HepG2 (cell line): ENCODE measurements around the gene KLHL11. TPM values are rescaled to one million over a fixed set of nuclear protein-coding genes. Genes with fewer than 3 reads are reported as not detected.
A peak's percentile ranks its signal among the peaks of the same experiment; 100 is the strongest.

ENCODE experiments used
- ATAC-seq: fragments of 200-7000 bp; cut with Tn5 transposase; 3 replicates; pipeline ENCODE4 v1.9.1; 2020; ENCODE audit warnings: mild to moderate bottlenecking, moderate library complexity
- BruUV-seq: library from RNA; stranded (reverse); fragments of 400-500 nt; replicated peaks from 2 replicates; lab custom pipeline; 2021; lab: Mats Ljungman, UMichigan
- CTCF ChIA-PET: fragments of 300-600 bp; formaldehyde crosslinking; extraction: SDS; loops from one replicate; lab custom pipeline; 2021; ENCODE audit warnings: low total read pairs, inconsistent platforms, low intra/inter-chr PET ratio; lab: Yijun Ruan, JAX
- POLR2A ChIA-PET: fragments of 350-600 bp; sonication (Branson Sonifier 250); formaldehyde crosslinking; loops from one replicate; lab custom pipeline; 2020; ENCODE audit warnings: antibody characterized with exemption, inconsistent platforms; lab: Yijun Ruan, JAX
- DNase-seq: peaks from one replicate; pipeline ENCODE4 v3.0.0-alpha.2; 2015; ENCODE audit warnings: low spot score
- FAIRE-seq: peaks from 3 replicates; lab custom pipeline; 2011; peaks lifted over from hg19 to GRCh38; lab: Jason Lieb, UNC
- H2AFZ ChIP-seq: one replicate; pipeline ENCODE4 v1.6.1; 2011; ENCODE audit warnings: low read length, inconsistent platforms
- H3K27ac ChIP-seq: fragments of 300-600 bp; 3 replicates; pipeline ENCODE4 v1.8.0; 2011; ENCODE audit warnings: mixed run types, mild to moderate bottlenecking, mixed read lengths, low read length, inconsistent platforms; ENCODE audit not compliant: insufficient read depth; ENCODE audit errors: extremely low read length
- H3K27me3 ChIP-seq, 2 experiments: fragments of 200-600 bp in 1 of 2; 2 replicates in 1 of 2; 3 replicates in 1 of 2; pipeline versions ENCODE4 v1.6.0 to v1.8.0; 2011; ENCODE audit warnings: low read length in 2 of 2, mild to moderate bottlenecking in 2 of 2, moderate library complexity in 2 of 2, inconsistent platforms in 1 of 2; ENCODE audit not compliant: insufficient read depth in 2 of 2, control insufficient read depth in 1 of 2
- H3K36me3 ChIP-seq, 2 experiments: fragments of 200-600 bp in 1 of 2; replicated peaks in 1 of 2; 2 replicates in 1 of 2; 3 replicates in 1 of 2; pipeline versions ENCODE4 v1.5.1 to v1.8.0; 2011; ENCODE audit warnings: low read length in 2 of 2, inconsistent platforms in 1 of 2; ENCODE audit not compliant: insufficient read depth in 2 of 2, control insufficient read depth in 1 of 2
- H3K4me1 ChIP-seq: 2 replicates; pipeline ENCODE4 v1.5.1; 2012; ENCODE audit warnings: low read length, inconsistent platforms; ENCODE audit not compliant: insufficient read depth
- H3K4me2 ChIP-seq: 2 replicates; pipeline ENCODE4 v1.6.0; 2011; ENCODE audit warnings: low read depth, low read length, inconsistent platforms
- H3K4me3 ChIP-seq, 3 experiments: fragments of 200-600 bp in 1 of 3; sonication (generic), shearing (Covaris generic) in 1 of 3; replicated peaks in 1 of 3; 2 replicates each; pipeline ENCODE4 v1.5.1; 2011 to 2016; ENCODE audit warnings: low read length in 3 of 3, inconsistent platforms in 2 of 3, low read depth in 2 of 3, mild to moderate bottlenecking in 2 of 3, control low read depth in 1 of 3, mixed read lengths in 1 of 3; ENCODE audit not compliant: insufficient read depth in 1 of 3
- H3K79me2 ChIP-seq: one replicate; pipeline ENCODE4 v1.6.1; 2011; ENCODE audit warnings: low read length, inconsistent platforms; ENCODE audit not compliant: insufficient read depth
- H3K9ac ChIP-seq: 2 replicates; pipeline ENCODE4 v1.6.0; 2011; ENCODE audit warnings: mild to moderate bottlenecking, low read depth, low read length, inconsistent platforms; ENCODE audit not compliant: insufficient read depth
- H3K9me3 ChIP-seq: 2 replicates; pipeline ENCODE4 v1.5.1; 2012; ENCODE audit warnings: mild to moderate bottlenecking, low read length
- H4K20me1 ChIP-seq: 2 replicates; pipeline ENCODE4 v1.6.0; 2011; ENCODE audit warnings: inconsistent platforms, mild to moderate bottlenecking, low read length, moderate library complexity; ENCODE audit not compliant: insufficient read depth
- ARID2 ChIP-seq: sonication (generic); formaldehyde crosslinking; IDR thresholded peaks from 2 replicates; pipeline ENCODE4 v1.8.1; 2022; ENCODE audit warnings: mild to moderate bottlenecking, missing genetic modification reagents, borderline replicate concordance
- CAMTA2 ChIP-seq: sonication (generic); formaldehyde crosslinking; IDR thresholded peaks from 2 replicates; pipeline ENCODE4 v1.4.0; 2020; ENCODE audit warnings: mild to moderate bottlenecking, missing genetic modification reagents, borderline replicate concordance
- FOXP4 ChIP-seq: sonication (generic); formaldehyde crosslinking; IDR thresholded peaks from 2 replicates; pipeline ENCODE4 v1.4.0; 2020; ENCODE audit warnings: missing genetic modification reagents
- JDP2 ChIP-seq: sonication (generic); formaldehyde crosslinking; IDR thresholded peaks from 2 replicates; pipeline ENCODE4 v1.8.1; 2022; ENCODE audit warnings: missing genetic modification reagents, borderline replicate concordance
- KAT2B ChIP-seq: fragments of 150-350 bp; IDR thresholded peaks from 2 replicates; pipeline ENCODE4 v1.6.1; 2014; ENCODE audit warnings: low read depth, low read length, borderline replicate concordance
- LCORL ChIP-seq, 2 experiments: fragments of 450-650 bp in 1 of 2; sonication (generic) in 1 of 2; formaldehyde crosslinking in 1 of 2; IDR thresholded peaks; 2 replicates each; pipeline versions ENCODE4 v1.5.0 to v1.6.1; 2017 to 2020; ENCODE audit warnings: antibody characterized with exemption in 1 of 2, missing genetic modification reagents in 1 of 2
- NR2F6 ChIP-seq, 2 experiments: IDR thresholded peaks; 2 replicates each; pipeline ENCODE4 v1.6.1; 2016; ENCODE audit warnings: antibody characterized with exemption in 1 of 2, mild to moderate bottlenecking in 1 of 2
- PAXIP1 ChIP-seq: sonication (generic); formaldehyde crosslinking; conservative IDR thresholded peaks from 2 replicates; pipeline ENCODE4 v1.4.0; 2020; ENCODE audit warnings: mild to moderate bottlenecking, missing genetic modification reagents, moderate library complexity
- SPEN ChIP-seq: sonication (generic); formaldehyde crosslinking; IDR thresholded peaks from 2 replicates; pipeline ENCODE4 v1.5.1; 2020; ENCODE audit warnings: low read depth, mild to moderate bottlenecking, missing genetic modification reagents
- ZNF883 ChIP-seq: sonication (generic); formaldehyde crosslinking; IDR thresholded peaks from 2 replicates; pipeline ENCODE4 v1.5.1; 2020; ENCODE audit warnings: mild to moderate bottlenecking, missing genetic modification reagents; ENCODE audit errors: not compliant biosample characterization
- ZSCAN25 ChIP-seq: sonication (generic); formaldehyde crosslinking; IDR thresholded peaks from 2 replicates; pipeline ENCODE4 v1.8.0; 2022; ENCODE audit warnings: mild to moderate bottlenecking, missing genetic modification reagents
- WGBS: methylation state at CpG from one replicate; pipeline ENCODE4 v1.1.6; 2017; ENCODE audit warnings: low lambda C conversion rate; 5-methylcytosine and 5-hydroxymethylcytosine counted together
- in situ Hi-C: cut with HindIII; loops from 2 replicates; pipeline ENCODE4 v1.10.0; 2017; ENCODE audit warnings: low pct_unique_long_range_greater_than_20kb; ENCODE audit not compliant: extremely low pct_ligation_motif_present
- intact Hi-C: fragments of 100-400 bp; cut with micrococcal nuclease; formaldehyde crosslinking; loops from one replicate; pipeline ENCODE4 v1.10.0; 2022; ENCODE audit not compliant: unreplicated experiment
- polyA plus RNA-seq, 8 experiments: library from polyadenylated mRNA; depleted of rRNA in 3 of 8; stranded (reverse) in 7 of 8; unstranded in 1 of 8; fragments of >200 nt; fragmentation: Illumina TruSeq in 4 of 8; extraction: Trizol in 4 of 8; gene quantifications; 2 replicates each; pipeline versions ENCODE4 v1.2.1 to v1.2.3, GENCODE V29; 2011 to 2016; ENCODE audit warnings: low read depth in 4 of 8, missing spikeins in 1 of 8, mixed read lengths in 1 of 8; ENCODE audit not compliant: insufficient read depth in 1 of 8
- total RNA-seq, 5 experiments: library from RNA; depleted of rRNA; stranded (reverse); fragments of >200 nt; fragmentation: Illumina TruSeq; extraction: Trizol; gene quantifications; 2 replicates each; pipeline ENCODE4 v1.2.3, GENCODE V29; 2016; ENCODE audit warnings: low read depth in 1 of 5

KLHL11 gene
- total and polyA plus RNA-seq, 2 of the 13 experiments (the other 11 are each of a cell fraction or from before 2014, with no cell fraction given): 7.7 to 27.5 TPM

GRCh38 chr17:41873559-41874292, 8.5 kb upstream of the KLHL11 start (continued):
- TF ChIP-seq PAXIP1 (CRISPR knock-in tag) (peak; percentile 81), LCORL (IDR thresholded peaks at IDR 0.05) (no peak), LCORL (CRISPR knock-in tag; IDR thresholded peaks at IDR 0.05) (0 out of 2 replicates have a peak, but pooled peaks have one; percentile 37), NR2F6 (IDR thresholded peaks at IDR 0.05) (peak; percentile 80; the same call in 1 of the 2 replicates), NR2F6 (CRISPR knock-in tag; IDR thresholded peaks at IDR 0.05) (peak; percentile 25; the same call in 1 of the 2 replicates), CAMTA2 (no peak), ZSCAN25 (0 out of 2 replicates have a peak, but pooled peaks have one; percentile 30), ZNF883 (CRISPR knock-in tag) (peak; percentile 44), KAT2B (peak; percentile 81; the same call in 1 of the 2 replicates), SPEN (CRISPR knock-in tag) (0 out of 2 replicates have a peak, but pooled peaks have one; percentile 24)

GRCh38 chr17:41871789-41872188, 6.6 kb upstream of the KLHL11 start:
- Histone ChIP-seq H3K27ac (no peak overlapping the region), H2AFZ (no peak overlapping the region), H3K4me1 (peaks cover 66% of the 10 kb centered on the region), H3K79me2 (no peaks in the 10 kb centered on the region), H3K9ac (no peak overlapping the region), H3K27me3 (no peaks in the 10 kb centered on the region), H3K36me3 (peaks cover 27 to 53% of the 10 kb centered on the region in 2 experiments), H4K20me1 (no peaks in the 10 kb centered on the region), H3K4me3 (no peak overlapping the region), H3K9me3 (no peaks in the 10 kb centered on the region), H3K4me2 (no peak overlapping the region)
- ChIA-PET POLR2A (interaction anchor here (1.1 kb wide), 1 partner anchor 94 kb away, joined by 3 read pairs; the partner anchor contains the start of gene CNP), CTCF (no interaction called here)
- in situ Hi-C loops (no loop called here), intact Hi-C loops (no loop called here)
- DNase-seq: no peak
- 100% methylated on average over 8 of the region's 10 CpGs for WGBS
- ATAC-seq: no peak
- BruUV-seq: no TSS peak
- no peak for FAIRE-seq
- TF ChIP-seq ARID2 (no peak), FOXP4 (CRISPR knock-in tag) (no peak), JDP2 (no peak)
